ENCODE data around the gene HTR6.

HTR6 gene

GRCh38 chr1:19682257-19682656 lies 17.6 kb downstream of the HTR6 start:
- no peak overlapping the region for H3K4me3 Mint-ChIP-seq
- no peaks in the 10 kb centered on the region for H3K9me3 Mint-ChIP-seq
- TF ChIP-seq CTCF (IDR thresholded peaks at IDR 0.05; ENCODE audit: unreplicated experiment in 3 of 3): no peak
- H3K27me3 Mint-ChIP-seq (ENCODE audit: low read depth): peaks cover 6% of the 10 kb centered on the region
- H3K27ac Mint-ChIP-seq: no peak overlapping the region
- H3K4me1 Mint-ChIP-seq: no peaks in the 10 kb centered on the region
- no peaks in the 10 kb centered on the region for H3K36me3 Mint-ChIP-seq (ENCODE audit: low read depth)

GRCh38 chr1:19682901-19683300 lies 18.2 kb downstream of the HTR6 start:
- no peak for TF ChIP-seq CTCF (IDR thresholded peaks at IDR 0.05; ENCODE audit: unreplicated experiment in 3 of 3)
- no peak overlapping the region for H3K27ac Mint-ChIP-seq

GRCh38 chr1:19683351-19683750 lies 18.7 kb downstream of the HTR6 start:
- Mint-ChIP-seq H3K27ac (no peak overlapping the region), H3K36me3 (ENCODE audit: low read depth) (no peaks in the 10 kb centered on the region), H3K4me3 (no peak overlapping the region), H3K9me3 (peaks cover 2% of the 10 kb centered on the region), H3K4me1 (no peaks in the 10 kb centered on the region), H3K27me3 (ENCODE audit: low read depth) (peaks cover 7% of the 10 kb centered on the region)
- TF ChIP-seq CTCF (IDR thresholded peaks at IDR 0.05; ENCODE audit: unreplicated experiment in 3 of 3): no peak

More at GRCh38 chr1:19682901-19683300, 18.2 kb downstream of the HTR6 start:
- H3K27me3 Mint-ChIP-seq (ENCODE audit: low read depth): peaks cover 3% of the 10 kb centered on the region
- no peaks in the 10 kb centered on the region for H3K9me3 Mint-ChIP-seq
- H3K4me1 Mint-ChIP-seq: no peaks in the 10 kb centered on the region
- no peaks in the 10 kb centered on the region for H3K36me3 Mint-ChIP-seq (ENCODE audit: low read depth)
- H3K4me3 Mint-ChIP-seq: no peak overlapping the region

GRCh38 chr1:19684677-19685076 lies 20.0 kb downstream of the HTR6 start:
- H3K9me3 Mint-ChIP-seq: peaks cover 2% of the 10 kb centered on the region
- no peak for TF ChIP-seq CTCF (IDR thresholded peaks at IDR 0.05; ENCODE audit: unreplicated experiment in 3 of 3)

GRCh38 chr1:19685994-19686393 lies 21.3 kb downstream of the HTR6 start:
- Mint-ChIP-seq H3K4me3 (no peak overlapping the region), H3K27me3 (ENCODE audit: low read depth) (peaks cover 4% of the 10 kb centered on the region), H3K27ac (no peak overlapping the region), H3K36me3 (ENCODE audit: low read depth) (no peaks in the 10 kb centered on the region), H3K4me1 (no peaks in the 10 kb centered on the region), H3K9me3 (peaks cover 2% of the 10 kb centered on the region)
- TF ChIP-seq CTCF (IDR thresholded peaks at IDR 0.05; ENCODE audit: unreplicated experiment in 3 of 3): no peak

More at GRCh38 chr1:19684677-19685076, 20.0 kb downstream of the HTR6 start:
- H3K4me3 Mint-ChIP-seq: no peak overlapping the region
- no peaks in the 10 kb centered on the region for H3K4me1 Mint-ChIP-seq
- H3K27ac Mint-ChIP-seq: no peak overlapping the region
- H3K27me3 Mint-ChIP-seq (ENCODE audit: low read depth): peaks cover 8% of the 10 kb centered on the region
- H3K36me3 Mint-ChIP-seq (ENCODE audit: low read depth): no peaks in the 10 kb centered on the region

GRCh38 chr1:19687414-19687813 lies 22.7 kb downstream of the HTR6 start:
- H3K36me3 Mint-ChIP-seq (ENCODE audit: low read depth): no peaks in the 10 kb centered on the region
- no peak for TF ChIP-seq CTCF (IDR thresholded peaks at IDR 0.05; ENCODE audit: unreplicated experiment in 3 of 3)

More at GRCh38 chr1:19687414-19687813, 22.7 kb downstream of the HTR6 start:
- peaks cover 2% of the 10 kb centered on the region for H3K9me3 Mint-ChIP-seq
- H3K4me3 Mint-ChIP-seq: no peak overlapping the region
- no peak overlapping the region for H3K27ac Mint-ChIP-seq
- peaks cover 4% of the 10 kb centered on the region for H3K27me3 Mint-ChIP-seq (ENCODE audit: low read depth)
- H3K4me1 Mint-ChIP-seq: no peaks in the 10 kb centered on the region

All from nephron (organoid).